K562 (cell line): ENCODE data around the gene LMNA. TPM values are rescaled to one million over a fixed set of nuclear protein-coding genes. Genes with fewer than 3 reads are reported as not detected.

Source experiments
- ATAC-seq: fragments of 200-7000 bp; cut with Tn5 transposase; 3 replicates; pipeline ENCODE4 v1.9.1; 2020; ENCODE audit warnings: moderate library complexity
- BruUV-seq: library from RNA; stranded (reverse); fragments of 400-500 nt; replicated peaks from 2 replicates; lab custom pipeline; 2021; lab: Mats Ljungman, UMichigan
- CTCF ChIA-PET: fragments of 300-600 bp; formaldehyde crosslinking; extraction: SDS; loops from one replicate; lab custom pipeline; 2021; ENCODE audit warnings: low intra/inter-chr PET ratio; lab: Yijun Ruan, JAX
- POLR2A ChIA-PET: fragments of 300-600, 350-650 bp; sonication (Branson Sonifier 250); formaldehyde crosslinking; extraction: SDS; loops from one replicate; lab custom pipeline; 2021; ENCODE audit warnings: antibody characterized with exemption, inconsistent platforms; lab: Yijun Ruan, JAX
- DNase-seq, 4 experiments: peaks; one replicate each; pipeline versions ENCODE4 v3.0.0 to v3.0.0-alpha.2; 2011 to 2018; ENCODE audit warnings: low spot score in 3 of 4, mixed read lengths in 3 of 4; ENCODE audit errors: extremely low read depth in 1 of 4
- FAIRE-seq: peaks from 2 replicates; lab custom pipeline; 2011; peaks lifted over from hg19 to GRCh38; lab: Jason Lieb, UNC
- H2AFZ ChIP-seq: 2 replicates; pipeline ENCODE4 v1.6.0; 2011; ENCODE audit warnings: low read depth, low read length, control low read depth, inconsistent platforms
- H3K27ac ChIP-seq: fragments of 200-600 bp; 3 replicates; pipeline ENCODE4 v1.8.0; 2011; ENCODE audit warnings: low read depth, mild to moderate bottlenecking, control low read depth, inconsistent platforms, low read length, moderate library complexity, mixed read lengths; ENCODE audit errors: extremely low read depth
- H3K27me3 ChIP-seq, 2 experiments: fragments of 300-600 bp in 1 of 2; 2 replicates in 1 of 2; 3 replicates in 1 of 2; pipeline versions ENCODE4 v1.6.0 to v1.8.0; 2011; ENCODE audit warnings: inconsistent platforms in 2 of 2, low read length in 2 of 2, mild to moderate bottlenecking in 1 of 2, mixed read lengths in 1 of 2, moderate library complexity in 1 of 2; ENCODE audit not compliant: control insufficient read depth in 2 of 2, insufficient read depth in 2 of 2
- H3K36me3 ChIP-seq: fragments of 300-600 bp; 3 replicates; pipeline ENCODE4 v1.8.0; 2011; ENCODE audit warnings: mild to moderate bottlenecking, low read length, inconsistent platforms; ENCODE audit not compliant: control insufficient read depth, insufficient read depth
- H3K4me1 ChIP-seq, 2 experiments: fragments of 200-600 bp in 1 of 2; replicated peaks in 1 of 2; 2 replicates in 1 of 2; 3 replicates in 1 of 2; pipeline versions ENCODE4 v1.5.1 to v1.8.0; 2011; ENCODE audit warnings: inconsistent platforms in 2 of 2, low read length in 2 of 2, mild to moderate bottlenecking in 1 of 2, mixed read lengths in 1 of 2, moderate library complexity in 1 of 2; ENCODE audit not compliant: control insufficient read depth in 2 of 2, insufficient read depth in 2 of 2
- H3K4me2 ChIP-seq: 2 replicates; pipeline ENCODE4 v1.6.1; 2011; ENCODE audit warnings: low read length, control low read depth, inconsistent platforms, mixed read lengths; ENCODE audit not compliant: insufficient read depth
- H3K4me3 ChIP-seq: fragments of 200-600 bp; sonication (generic), shearing (Covaris generic); 2 replicates; pipeline ENCODE4 v1.5.1; 2016; ENCODE audit warnings: control low read depth, inconsistent platforms
- H3K79me2 ChIP-seq: fragments of 200-600 bp; 3 replicates; pipeline ENCODE4 v1.8.0; 2011; ENCODE audit warnings: low read length, inconsistent platforms; ENCODE audit not compliant: control insufficient read depth, insufficient read depth
- H3K9ac ChIP-seq, 2 experiments: 2 replicates each; pipeline versions ENCODE4 v1.6.0 to v1.6.1; 2011; ENCODE audit warnings: low read depth in 2 of 2, low read length in 2 of 2, control low read depth in 1 of 2, inconsistent platforms in 1 of 2, mild to moderate bottlenecking in 1 of 2, mixed read lengths in 1 of 2; ENCODE audit not compliant: insufficient read depth in 1 of 2
- H3K9me1 ChIP-seq: one replicate; pipeline ENCODE4 v1.6.0; 2011; ENCODE audit warnings: inconsistent platforms, mild to moderate bottlenecking, low read length, moderate library complexity; ENCODE audit not compliant: control insufficient read depth, insufficient read depth
- H3K9me3 ChIP-seq: replicated peaks from 2 replicates; pipeline ENCODE4 v1.5.1; 2011; ENCODE audit warnings: low read depth, low read length, inconsistent platforms; ENCODE audit not compliant: control insufficient read depth, insufficient read depth
- H4K20me1 ChIP-seq: replicated peaks from 2 replicates; pipeline ENCODE4 v1.6.1; 2011; ENCODE audit warnings: low read length, inconsistent platforms, mixed read lengths; ENCODE audit not compliant: control insufficient read depth, insufficient read depth
- CREM ChIP-seq: IDR thresholded peaks from 2 replicates; pipeline ENCODE4 v1.6.1; 2014; ENCODE audit warnings: antibody characterized with exemption, low read depth
- CTCF ChIP-seq, 3 experiments: IDR thresholded peaks in 2 of 3; conservative IDR thresholded peaks in 1 of 3; 2 replicates each; pipeline ENCODE4 v1.5.1; 2011 to 2012; ENCODE audit warnings: low read length in 3 of 3, mild to moderate bottlenecking in 3 of 3, control low read depth in 2 of 3, improper control_type of control experiment in 1 of 3, inconsistent platforms in 1 of 3, low read depth in 1 of 3, mixed read lengths in 1 of 3, moderate library complexity in 1 of 3; ENCODE audit not compliant: insufficient read depth in 2 of 3
- POLR2G ChIP-seq: fragments of 200-400 bp; formaldehyde crosslinking; IDR thresholded peaks from 2 replicates; pipeline ENCODE4 v1.6.1; 2017; ENCODE audit warnings: low read depth, mild to moderate bottlenecking, antibody characterized with exemption, low read length, moderate library complexity
- RAD21 ChIP-seq, 2 experiments: fragments of 250-450 bp in 1 of 2; fragments of 450-650 bp in 1 of 2; sonication (Bioruptor Pico) in 1 of 2; formaldehyde crosslinking in 1 of 2; IDR thresholded peaks in 1 of 2; conservative IDR thresholded peaks in 1 of 2; 2 replicates each; pipeline versions ENCODE4 v1.4.0 to v1.8.0; 2020 to 2022; ENCODE audit warnings: mild to moderate bottlenecking in 2 of 2, moderate library complexity in 1 of 2
- WGBS: fragments of 100-300 bp; shearing (Covaris generic); methylation state at CpG from one replicate; pipeline ENCODE4 v1.1.6; 2016; ENCODE audit warnings: low coverage, mixed read lengths; ENCODE audit not compliant: insufficient coverage; ENCODE audit errors: missing lambda C conversion rate; 5-methylcytosine and 5-hydroxymethylcytosine counted together
- in situ Hi-C: fragments of 300-500 bp; cut with MboI; formaldehyde crosslinking; loops from 4 replicates; pipeline ENCODE4 v1.15.0; 2018; ENCODE audit warnings: inconsistent platforms, mixed read lengths
- intact Hi-C: fragments of 100-400 bp; cut with micrococcal nuclease; formaldehyde crosslinking; loops from 2 replicates; pipeline ENCODE4 v1.14.2; 2022
- polyA plus RNA-seq, 8 experiments: library from polyadenylated mRNA; depleted of rRNA in 4 of 8; stranded (reverse) in 5 of 8; unstranded in 3 of 8; fragments of >200 nt; fragmentation: Nextera tagmentation in 2 of 8; fragmentation: Illumina TruSeq in 1 of 8; extraction: Ambion mirVana in 2 of 8; extraction: Trizol in 1 of 8; gene quantifications; 2 replicates each; pipeline versions ENCODE4 v1.2.1 to v1.2.3, GENCODE V29; 2011 to 2014; ENCODE audit warnings: inconsistent platforms in 1 of 8, missing spikeins in 1 of 8
- total RNA-seq, 7 experiments: library from RNA; depleted of rRNA in 6 of 7; stranded (reverse); fragments of >200 nt in 6 of 7; fragmentation: Illumina TruSeq in 2 of 7; extraction: Trizol in 2 of 7; gene quantifications; 2 replicates each; pipeline versions ENCODE4 v1.2.1 to v1.2.3, GENCODE V29; 2011 to 2021; ENCODE audit warnings: low replicate concordance in 1 of 7
- TF ChIP-seq, protein P1 (sequence below): fragments of 250-450 bp; sonication (Bioruptor Pico); IDR thresholded peaks from 2 replicates; pipeline ENCODE4 v1.4.0; 2020; ENCODE audit warnings: mild to moderate bottlenecking, moderate library complexity
- TF ChIP-seq, protein P2 (sequence below): sonication (generic); formaldehyde crosslinking; IDR thresholded peaks from 2 replicates; pipeline ENCODE4 v1.8.0; 2022; ENCODE audit warnings: mild to moderate bottlenecking, missing genetic modification reagents, borderline replicate concordance

The LMNA gene
- total and polyA plus RNA-seq, 9 of the 15 experiments (the other 6 are each of a cell fraction or from before 2014, with no cell fraction given): 1.00 to 347 (median 88.2) TPM

DNA sequence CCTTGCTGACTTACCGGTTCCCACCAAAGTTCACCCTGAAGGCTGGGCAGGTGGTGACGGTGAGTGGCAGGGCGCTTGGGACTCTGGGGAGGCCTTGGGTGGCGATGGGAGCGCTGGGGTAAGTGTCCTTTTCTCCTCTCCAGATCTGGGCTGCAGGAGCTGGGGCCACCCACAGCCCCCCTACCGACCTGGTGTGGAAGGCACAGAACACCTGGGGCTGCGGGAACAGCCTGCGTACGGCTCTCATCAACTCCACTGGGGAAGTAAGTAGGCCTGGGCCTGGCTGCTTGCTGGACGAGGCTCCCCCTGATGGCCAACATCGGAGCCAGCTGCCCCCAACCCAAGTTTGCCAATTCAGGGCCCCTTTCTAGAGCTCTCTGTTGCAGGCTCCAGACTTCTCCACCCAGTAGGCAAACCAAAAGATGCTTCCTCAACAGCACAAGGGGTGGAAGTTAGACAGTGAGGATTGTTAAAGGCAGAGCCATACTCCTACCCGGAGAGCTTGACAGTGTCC is 22.5 kb downstream of the LMNA start:
- H3K4me1 ChIP-seq: peaks cover 0 to 23% of the 10 kb centered on the region in 2 experiments; a peak in 2 of 5 replicates
- no peaks in the 10 kb centered on the region for H3K27me3 ChIP-seq
- no peak overlapping the region for H2AFZ ChIP-seq
- no peaks in the 10 kb centered on the region for H3K79me2 ChIP-seq
- ChIA-PET POLR2A (interaction anchor here (0.6 to 0.8 kb wide), 4 partner anchors 8 to 144 kb away, joined by 3 to 4 read pairs (median 3); no protein-coding TSS in a partner anchor), CTCF (no interaction called here)
- ATAC-seq (no peak), FAIRE-seq (no peak), DNase-seq (no peak)
- no peaks in the 10 kb centered on the region for H3K9me3 ChIP-seq
- H3K4me3 ChIP-seq: no peak overlapping the region
- no peak overlapping the region for H3K4me2 ChIP-seq
- in situ Hi-C loops (no loop called here), intact Hi-C loops (no loop called here)
- no peak overlapping the region for H3K9ac ChIP-seq
- no peaks in the 10 kb centered on the region for H3K9me1 ChIP-seq
- TSS peak; percentile 49 for BruUV-seq
- TF ChIP-seq, protein P1, sequence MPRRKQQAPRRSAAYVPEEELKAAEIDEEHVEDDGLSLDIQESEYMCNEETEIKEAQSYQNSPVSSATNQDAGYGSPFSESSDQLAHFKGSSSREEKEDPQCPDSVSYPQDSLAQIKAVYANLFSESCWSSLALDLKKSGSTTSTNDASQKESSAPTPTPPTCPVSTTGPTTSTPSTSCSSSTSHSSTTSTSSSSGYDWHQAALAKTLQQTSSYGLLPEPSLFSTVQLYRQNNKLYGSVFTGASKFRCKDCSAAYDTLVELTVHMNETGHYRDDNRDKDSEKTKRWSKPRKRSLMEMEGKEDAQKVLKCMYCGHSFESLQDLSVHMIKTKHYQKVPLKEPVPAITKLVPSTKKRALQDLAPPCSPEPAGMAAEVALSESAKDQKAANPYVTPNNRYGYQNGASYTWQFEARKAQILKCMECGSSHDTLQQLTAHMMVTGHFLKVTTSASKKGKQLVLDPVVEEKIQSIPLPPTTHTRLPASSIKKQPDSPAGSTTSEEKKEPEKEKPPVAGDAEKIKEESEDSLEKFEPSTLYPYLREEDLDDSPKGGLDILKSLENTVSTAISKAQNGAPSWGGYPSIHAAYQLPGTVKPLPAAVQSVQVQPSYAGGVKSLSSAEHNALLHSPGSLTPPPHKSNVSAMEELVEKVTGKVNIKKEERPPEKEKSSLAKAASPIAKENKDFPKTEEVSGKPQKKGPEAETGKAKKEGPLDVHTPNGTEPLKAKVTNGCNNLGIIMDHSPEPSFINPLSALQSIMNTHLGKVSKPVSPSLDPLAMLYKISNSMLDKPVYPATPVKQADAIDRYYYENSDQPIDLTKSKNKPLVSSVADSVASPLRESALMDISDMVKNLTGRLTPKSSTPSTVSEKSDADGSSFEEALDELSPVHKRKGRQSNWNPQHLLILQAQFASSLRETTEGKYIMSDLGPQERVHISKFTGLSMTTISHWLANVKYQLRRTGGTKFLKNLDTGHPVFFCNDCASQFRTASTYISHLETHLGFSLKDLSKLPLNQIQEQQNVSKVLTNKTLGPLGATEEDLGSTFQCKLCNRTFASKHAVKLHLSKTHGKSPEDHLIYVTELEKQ (CRISPR knock-in tag): no peak
- peak; percentile 17 to 31 (median 18); a peak in 3 of 6 replicates for TF ChIP-seq CTCF (IDR thresholded peaks at IDR 0.05 in 2 of 3, conservative IDR thresholded peaks at IDR 0.05 in 1 of 3; ENCODE audit: insufficient read depth in 2 of 3, low read depth in 1 of 3, low read length in 3 of 3)
- TF ChIP-seq, protein P2, sequence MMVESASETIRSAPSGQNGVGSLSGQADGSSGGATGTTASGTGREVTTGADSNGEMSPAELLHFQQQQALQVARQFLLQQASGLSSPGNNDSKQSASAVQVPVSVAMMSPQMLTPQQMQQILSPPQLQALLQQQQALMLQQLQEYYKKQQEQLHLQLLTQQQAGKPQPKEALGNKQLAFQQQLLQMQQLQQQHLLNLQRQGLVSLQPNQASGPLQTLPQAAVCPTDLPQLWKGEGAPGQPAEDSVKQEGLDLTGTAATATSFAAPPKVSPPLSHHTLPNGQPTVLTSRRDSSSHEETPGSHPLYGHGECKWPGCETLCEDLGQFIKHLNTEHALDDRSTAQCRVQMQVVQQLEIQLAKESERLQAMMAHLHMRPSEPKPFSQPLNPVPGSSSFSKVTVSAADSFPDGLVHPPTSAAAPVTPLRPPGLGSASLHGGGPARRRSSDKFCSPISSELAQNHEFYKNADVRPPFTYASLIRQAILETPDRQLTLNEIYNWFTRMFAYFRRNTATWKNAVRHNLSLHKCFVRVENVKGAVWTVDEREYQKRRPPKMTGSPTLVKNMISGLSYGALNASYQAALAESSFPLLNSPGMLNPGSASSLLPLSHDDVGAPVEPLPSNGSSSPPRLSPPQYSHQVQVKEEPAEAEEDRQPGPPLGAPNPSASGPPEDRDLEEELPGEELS (CRISPR knock-in tag): no peak
- TF ChIP-seq CREM: no peak
- TF ChIP-seq POLR2G: 0 out of 2 replicates have a peak, but pooled peaks have one; percentile 27
- TF ChIP-seq RAD21 (CRISPR knock-in tag; conservative IDR thresholded peaks at IDR 0.05 in 1 of 2, IDR thresholded peaks at IDR 0.05 in 1 of 2): 0 out of 4 replicates have a peak, but pooled peaks of 1 of the 2 experiments have one; percentile 2
- no peak overlapping the region for H3K27ac ChIP-seq
- 0 out of 2 replicates have a peak, but pooled peaks cover 9% of the 10 kb centered on the region for H4K20me1 ChIP-seq
- WGBS: 85% methylated on average over 12 of the region's 12 CpGs
- peaks cover 69% of the 10 kb centered on the region; the same call in 2 of the 3 replicates for H3K36me3 ChIP-seq
